ENCODE results near the gene AMPH.

AMPH gene

DNA sequence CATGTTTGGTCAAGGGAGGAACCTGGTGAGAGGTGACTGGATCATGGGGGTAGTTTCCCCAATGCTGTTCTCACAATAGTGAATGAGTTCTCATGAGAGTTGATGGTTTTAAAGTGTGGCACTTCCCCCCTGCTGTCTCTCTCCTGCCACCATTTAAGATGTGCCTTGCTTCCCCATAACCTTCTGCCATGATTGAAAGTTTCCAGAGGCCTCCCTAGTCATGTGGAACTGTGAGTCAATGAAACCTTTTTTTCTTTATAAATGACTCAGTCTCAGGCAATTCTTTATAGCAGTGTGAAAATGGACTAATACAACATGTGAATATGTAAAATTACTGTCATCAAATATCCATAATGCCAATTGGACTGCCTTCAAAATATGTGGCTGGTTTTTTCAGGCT is 192.2 kb downstream of the AMPH start:
- TF ChIP-seq, protein P1, sequence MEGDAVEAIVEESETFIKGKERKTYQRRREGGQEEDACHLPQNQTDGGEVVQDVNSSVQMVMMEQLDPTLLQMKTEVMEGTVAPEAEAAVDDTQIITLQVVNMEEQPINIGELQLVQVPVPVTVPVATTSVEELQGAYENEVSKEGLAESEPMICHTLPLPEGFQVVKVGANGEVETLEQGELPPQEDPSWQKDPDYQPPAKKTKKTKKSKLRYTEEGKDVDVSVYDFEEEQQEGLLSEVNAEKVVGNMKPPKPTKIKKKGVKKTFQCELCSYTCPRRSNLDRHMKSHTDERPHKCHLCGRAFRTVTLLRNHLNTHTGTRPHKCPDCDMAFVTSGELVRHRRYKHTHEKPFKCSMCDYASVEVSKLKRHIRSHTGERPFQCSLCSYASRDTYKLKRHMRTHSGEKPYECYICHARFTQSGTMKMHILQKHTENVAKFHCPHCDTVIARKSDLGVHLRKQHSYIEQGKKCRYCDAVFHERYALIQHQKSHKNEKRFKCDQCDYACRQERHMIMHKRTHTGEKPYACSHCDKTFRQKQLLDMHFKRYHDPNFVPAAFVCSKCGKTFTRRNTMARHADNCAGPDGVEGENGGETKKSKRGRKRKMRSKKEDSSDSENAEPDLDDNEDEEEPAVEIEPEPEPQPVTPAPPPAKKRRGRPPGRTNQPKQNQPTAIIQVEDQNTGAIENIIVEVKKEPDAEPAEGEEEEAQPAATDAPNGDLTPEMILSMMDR (IDR thresholded peaks at IDR 0.05; ENCODE audit: low read depth, low read length) = no peak
- H3K4me3 ChIP-seq (replicated peaks in 1 of 2; ENCODE audit: low read depth in 2 of 2, low read length in 2 of 2) = no peak overlapping the region
- DNase-seq (ENCODE audit: low read depth in 2 of 2) = no peak

- H3K4me3 ChIP-seq (replicated peaks in 1 of 2; ENCODE audit: low read depth in 2 of 2, low read length in 2 of 2) = no peak overlapping the region
- TF ChIP-seq, protein P1 (IDR thresholded peaks at IDR 0.05; ENCODE audit: low read depth, low read length) = no peak
- DNase-seq (ENCODE audit: low read depth in 2 of 2) = no peak
Observed at GRCh38 chr7:38432671-38433070, 198.5 kb downstream of the AMPH start.

- DNase-seq (ENCODE audit: low read depth in 2 of 2) = no peak
- TF ChIP-seq, protein P1 (IDR thresholded peaks at IDR 0.05; ENCODE audit: low read depth, low read length) = no peak
- H3K4me3 ChIP-seq (replicated peaks in 1 of 2; ENCODE audit: low read depth in 2 of 2, low read length in 2 of 2) = no peak overlapping the region
Observed at GRCh38 chr7:38432080-38432479, 199.1 kb downstream of the AMPH start.

- no peak overlapping the region for H3K4me3 ChIP-seq (replicated peaks in 1 of 2; ENCODE audit: low read depth in 2 of 2, low read length in 2 of 2)
- DNase-seq (ENCODE audit: low read depth in 2 of 2) = no peak
Observed at GRCh38 chr7:38429057-38429456, 202.1 kb downstream of the AMPH start.

GRCh38 chr7:38428041-38428440 is 203.1 kb downstream of the AMPH start:
- DNase-seq (ENCODE audit: low read depth in 2 of 2) = peak in 1 of 2 donors; percentile 15
- no peak overlapping the region for H3K4me3 ChIP-seq (replicated peaks in 1 of 2; ENCODE audit: low read depth in 2 of 2, low read length in 2 of 2)
- TF ChIP-seq, protein P1 (IDR thresholded peaks at IDR 0.05; ENCODE audit: low read depth, low read length) = no peak

More at GRCh38 chr7:38429057-38429456, 202.1 kb downstream of the AMPH start:
- TF ChIP-seq, protein P1 (IDR thresholded peaks at IDR 0.05; ENCODE audit: low read depth, low read length) = no peak

DNA sequence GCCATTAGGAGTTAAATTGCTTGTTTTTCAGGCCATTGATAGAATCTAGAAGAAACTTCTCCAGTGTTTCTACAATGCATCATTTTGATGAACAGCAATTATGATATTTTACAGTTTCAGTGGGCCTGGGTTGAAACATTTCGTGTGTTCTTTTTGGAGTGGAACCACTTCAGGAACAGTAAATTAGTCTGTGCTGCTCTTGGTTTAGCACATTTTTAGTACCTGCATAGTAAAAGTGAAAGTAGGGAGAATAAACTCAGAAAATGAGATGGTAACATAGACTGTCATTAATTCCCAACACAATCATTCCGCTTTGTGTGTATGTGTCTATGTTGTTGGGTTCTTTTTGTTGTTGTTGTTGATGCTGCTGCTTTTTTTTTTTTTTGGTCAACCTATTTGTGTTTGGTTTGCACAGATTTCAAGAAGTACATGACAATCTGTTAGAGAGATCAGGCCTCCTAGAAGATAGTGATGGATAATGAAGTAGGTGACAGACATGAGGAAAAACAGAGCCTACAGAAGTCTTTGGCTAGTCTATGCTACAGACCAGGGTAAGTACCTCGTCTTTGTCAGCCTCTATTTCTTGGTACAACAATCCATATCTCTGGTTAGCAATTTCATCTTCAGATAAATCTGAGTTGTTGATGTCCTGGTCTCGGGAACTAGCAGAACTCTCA is 203.8 kb downstream of the AMPH start:
- no peak for DNase-seq (ENCODE audit: low read depth in 2 of 2)
- TF ChIP-seq, protein P1 (IDR thresholded peaks at IDR 0.05; ENCODE audit: low read depth, low read length) = no peak
- H3K4me3 ChIP-seq (replicated peaks in 1 of 2; ENCODE audit: low read depth in 2 of 2, low read length in 2 of 2) = no peak overlapping the region

DNA sequence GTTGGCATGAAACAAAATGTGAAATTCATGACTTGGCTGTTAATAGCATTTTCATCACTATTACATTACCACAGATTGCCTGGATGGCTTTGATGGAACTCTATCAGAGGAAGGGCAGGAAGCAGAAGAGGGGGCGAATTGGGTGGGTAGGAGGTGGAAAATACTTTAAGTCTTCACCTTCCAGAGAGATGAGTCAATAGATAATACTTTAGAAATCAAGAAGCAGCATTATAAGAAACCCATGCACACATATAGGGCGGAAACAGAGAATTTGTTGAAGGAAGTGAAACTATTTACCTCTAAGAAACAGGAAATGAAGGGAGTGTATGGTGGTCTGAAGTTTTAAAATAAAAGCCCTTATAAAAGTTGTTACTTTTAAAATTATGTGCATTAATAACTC is 205.7 kb downstream of the AMPH start:
- no peak for DNase-seq (ENCODE audit: low read depth in 2 of 2)
- no peak overlapping the region for H3K4me3 ChIP-seq (replicated peaks in 1 of 2; ENCODE audit: low read depth in 2 of 2, low read length in 2 of 2)
- TF ChIP-seq, protein P1 (IDR thresholded peaks at IDR 0.05; ENCODE audit: low read depth, low read length) = no peak
